Activated T-helper 2 cell treated with anti-CD3 and anti-CD28 coated beads, Interferon-gamma antibody, Interleukin-2, Interleukin-4, amounts not matched to agents 10 μg/mL and 5 μg/mL and 100 μg/mL, durations not matched to agents 14 hours and 24 hours and 36 hours (primary cell): ENCODE data around the gene SMAGP. TPM values are rescaled to one million over a fixed set of nuclear protein-coding genes. Genes with fewer than 3 reads are reported as not detected.
"Not testable (repeated sequence)": the region's sequence is repeated elsewhere in the genome, so short reads cannot be mapped to it uniquely, and the experiment has no call there.

ENCODE experiments used
- DNase-seq: peaks from one replicate; pipeline ENCODE4 v3.0.0; 2021; ENCODE audit warnings: low spot score
- H3K27ac Mint-ChIP-seq: one replicate; pipeline ENCODE4 v1.8.0; 2021; ENCODE audit warnings: mixed read lengths
- H3K27me3 Mint-ChIP-seq: one replicate; pipeline ENCODE4 v1.8.0; 2021; ENCODE audit warnings: low read depth, mixed read lengths
- H3K36me3 Mint-ChIP-seq: one replicate; pipeline ENCODE4 v1.8.0; 2021; ENCODE audit warnings: low read depth, mixed read lengths
- H3K4me1 Mint-ChIP-seq: one replicate; pipeline ENCODE4 v1.8.0; 2021; ENCODE audit warnings: low read depth, mixed read lengths
- H3K4me3 Mint-ChIP-seq: one replicate; pipeline ENCODE4 v1.8.0; 2021; ENCODE audit warnings: low read depth, mild to moderate bottlenecking, moderate library complexity, mixed read lengths
- H3K9me3 Mint-ChIP-seq: one replicate; pipeline ENCODE4 v1.8.0; 2021; ENCODE audit warnings: mixed read lengths
- intact Hi-C: fragments of 100-400 bp; cut with micrococcal nuclease; formaldehyde crosslinking; loops from one replicate; pipeline ENCODE4 v1.15.1; 2023
- total RNA-seq: library from RNA; stranded (reverse); gene quantifications from 2 replicates; pipeline ENCODE4 v1.2.3, GENCODE V29; 2022

Gene SMAGP
- total RNA-seq, 1 donor from 2014 or later: not detected

DNA sequence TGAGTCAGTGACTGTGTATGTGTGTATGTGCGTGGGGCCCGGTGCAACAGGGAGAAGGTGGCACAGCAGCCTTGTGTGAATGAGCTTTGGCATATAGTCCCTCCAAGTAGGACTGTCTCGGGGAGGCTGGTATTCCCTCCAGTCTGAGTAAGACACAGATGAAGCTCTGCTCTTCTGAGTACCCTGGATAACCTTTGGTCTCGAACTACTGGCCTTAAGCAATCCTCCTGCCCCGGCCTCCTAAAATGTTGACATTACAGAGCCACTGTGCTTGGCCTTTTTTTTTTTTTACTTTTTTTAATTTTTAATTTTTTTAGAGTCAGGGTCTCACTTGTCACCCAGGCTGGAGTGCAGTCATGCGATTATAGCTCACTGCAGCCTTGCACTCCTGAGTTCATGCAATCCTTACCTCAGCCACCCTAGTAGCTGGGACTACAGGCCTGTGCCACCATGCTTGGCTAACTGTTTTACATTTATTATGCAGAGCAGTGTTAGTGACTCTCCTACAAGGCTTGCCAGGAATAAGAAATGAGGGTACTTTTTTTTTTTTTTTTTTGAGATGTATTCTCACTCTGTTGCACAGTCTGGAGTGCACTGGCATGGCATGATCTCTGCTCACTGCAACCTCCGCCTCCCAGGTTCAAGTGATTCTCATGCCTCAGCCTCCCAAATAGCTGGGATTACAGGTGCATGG is 41.0 kb downstream of the SMAGP start:
- no peaks in the 10 kb centered on the region for H3K9me3 Mint-ChIP-seq
- intact Hi-C loops: no loop called here
- no peaks in the 10 kb centered on the region for H3K4me1 Mint-ChIP-seq
- no peak for DNase-seq
- H3K27ac Mint-ChIP-seq: no peak overlapping the region
- no peaks in the 10 kb centered on the region for H3K36me3 Mint-ChIP-seq
- peaks cover 3% of the 10 kb centered on the region for H3K27me3 Mint-ChIP-seq
- H3K4me3 Mint-ChIP-seq: no peak overlapping the region

DNA sequence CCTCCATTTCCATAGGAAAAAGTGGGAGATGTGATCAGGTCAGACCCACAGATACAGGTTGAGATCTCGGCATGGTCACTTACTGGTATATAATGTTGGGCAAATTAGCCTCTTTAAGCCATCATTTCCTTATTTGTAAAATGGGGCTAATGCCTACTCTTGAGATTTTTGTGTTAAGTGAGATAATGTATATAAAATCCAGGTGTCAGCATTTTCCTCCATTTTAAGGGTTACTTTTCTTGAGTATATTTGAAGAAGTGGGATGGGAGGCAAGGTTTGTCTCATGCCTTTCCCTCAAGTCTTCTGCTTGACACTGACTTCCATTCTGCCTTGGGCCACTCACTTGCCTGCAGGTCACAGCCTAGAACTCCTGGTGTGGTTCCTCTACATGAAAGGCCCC is 42.3 kb downstream of the SMAGP start:
- H3K36me3 Mint-ChIP-seq: no peaks in the 10 kb centered on the region
- H3K4me1 Mint-ChIP-seq: no peaks in the 10 kb centered on the region
- peaks cover 3% of the 10 kb centered on the region for H3K27me3 Mint-ChIP-seq
- H3K4me3 Mint-ChIP-seq: no peak overlapping the region
- no peaks in the 10 kb centered on the region for H3K9me3 Mint-ChIP-seq
- intact Hi-C loops: no loop called here
- no peak overlapping the region for H3K27ac Mint-ChIP-seq
- DNase-seq: no peak

DNA sequence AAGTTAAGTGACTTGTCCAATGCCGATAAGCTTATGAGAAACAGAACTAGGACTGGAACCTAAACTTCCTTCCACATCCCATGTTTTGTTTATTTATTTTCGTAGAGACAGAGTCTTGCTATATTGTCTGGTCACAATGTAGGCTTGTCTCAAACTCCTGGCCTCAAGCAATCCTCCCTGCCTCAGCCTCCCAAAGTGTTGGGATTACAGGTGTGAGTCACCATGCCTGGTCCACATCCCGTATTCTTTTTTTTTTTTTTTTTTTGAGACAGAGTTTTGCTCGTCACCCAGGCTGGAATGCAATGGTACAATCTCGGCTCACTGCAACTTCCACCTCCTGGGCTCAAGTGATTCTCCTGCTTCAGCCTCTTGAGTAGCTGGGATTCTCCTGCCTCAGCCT is 43.1 kb downstream of the SMAGP start:
- not testable (repeated sequence) for H3K27me3 Mint-ChIP-seq

DNA sequence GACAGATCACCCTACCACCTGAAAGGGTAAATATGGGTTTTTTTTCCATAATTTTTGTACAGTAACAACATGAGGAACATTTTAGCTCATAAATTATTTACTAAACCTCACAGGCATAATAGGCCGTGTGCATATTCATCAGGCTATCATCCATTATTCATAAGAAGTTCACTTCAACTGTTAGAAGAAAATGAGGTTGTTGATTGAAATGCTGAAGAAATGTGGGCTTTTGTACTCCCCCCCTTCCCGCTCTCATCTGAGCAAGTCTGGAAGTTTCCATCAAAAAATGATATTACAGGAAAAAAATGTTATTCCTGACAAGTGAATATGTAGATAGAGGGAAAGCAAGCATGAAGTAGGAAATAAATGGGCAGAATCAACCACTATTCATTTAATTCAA is 44.4 kb downstream of the SMAGP start:
- Mint-ChIP-seq H3K27ac (no peak overlapping the region), H3K9me3 (no peaks in the 10 kb centered on the region), H3K36me3 (no peaks in the 10 kb centered on the region), H3K4me3 (no peak overlapping the region), H3K4me1 (no peaks in the 10 kb centered on the region), H3K27me3 (no peaks in the 10 kb centered on the region)
- intact Hi-C loops: no loop called here
- DNase-seq: no peak

More for the DNA sequence above, 43.1 kb downstream of the SMAGP start:
- H3K4me3 Mint-ChIP-seq, H3K9me3 Mint-ChIP-seq, DNase-seq, H3K27ac Mint-ChIP-seq, H3K4me1 Mint-ChIP-seq, H3K36me3 Mint-ChIP-seq, intact Hi-C loops: not testable (repeated sequence)

DNA sequence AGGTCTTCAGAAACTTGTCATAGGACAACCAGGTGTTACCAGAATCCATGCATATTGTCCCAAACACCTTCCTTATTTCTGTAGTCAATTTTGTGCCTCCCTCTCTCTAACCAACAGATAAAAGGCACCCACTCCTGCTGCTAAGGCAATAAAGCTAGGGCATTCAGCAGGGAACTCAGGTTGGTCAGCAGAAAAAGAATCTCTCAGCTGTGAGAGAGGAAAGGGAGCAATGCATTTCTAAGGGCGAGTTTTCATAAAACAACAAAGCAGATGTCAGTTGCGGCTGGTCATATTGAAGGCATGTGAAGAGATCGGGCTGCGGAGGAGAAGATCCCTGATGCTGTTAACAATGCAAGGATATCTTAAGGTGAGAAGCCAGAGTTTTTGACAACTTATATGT is 45.0 kb downstream of the SMAGP start:
- intact Hi-C loops: no loop called here
- no peaks in the 10 kb centered on the region for H3K9me3 Mint-ChIP-seq
- no peaks in the 10 kb centered on the region for H3K27me3 Mint-ChIP-seq
- no peak for DNase-seq
- no peaks in the 10 kb centered on the region for H3K36me3 Mint-ChIP-seq
- H3K4me1 Mint-ChIP-seq: no peaks in the 10 kb centered on the region
- H3K27ac Mint-ChIP-seq: no peak overlapping the region
- H3K4me3 Mint-ChIP-seq: no peak overlapping the region

DNA sequence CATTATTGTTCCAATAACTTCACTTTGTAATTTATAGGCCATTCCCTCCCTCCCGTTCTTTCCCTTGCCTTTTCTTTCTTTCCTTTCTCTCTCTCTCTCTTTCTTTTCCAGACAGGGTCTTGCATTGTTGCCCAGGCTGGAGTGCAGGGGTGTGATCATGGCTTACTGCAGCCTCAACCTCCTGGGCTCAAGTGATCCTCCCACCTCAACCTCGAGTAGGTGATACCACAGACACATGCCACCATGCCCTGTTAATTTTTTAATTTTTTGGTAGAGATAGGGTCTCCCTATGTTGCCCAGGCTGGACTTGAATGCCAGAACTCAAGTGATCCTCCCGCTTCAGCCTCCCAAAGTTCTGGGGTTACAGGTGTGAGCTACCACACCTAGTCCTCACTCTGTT is 45.6 kb downstream of the SMAGP start:
- Mint-ChIP-seq H3K36me3 (no peaks in the 10 kb centered on the region), H3K27ac (no peak overlapping the region), H3K4me3 (no peak overlapping the region), H3K9me3 (no peaks in the 10 kb centered on the region), H3K4me1 (no peaks in the 10 kb centered on the region), H3K27me3 (no peaks in the 10 kb centered on the region)
- intact Hi-C loops: no loop called here
- no peak for DNase-seq

DNA sequence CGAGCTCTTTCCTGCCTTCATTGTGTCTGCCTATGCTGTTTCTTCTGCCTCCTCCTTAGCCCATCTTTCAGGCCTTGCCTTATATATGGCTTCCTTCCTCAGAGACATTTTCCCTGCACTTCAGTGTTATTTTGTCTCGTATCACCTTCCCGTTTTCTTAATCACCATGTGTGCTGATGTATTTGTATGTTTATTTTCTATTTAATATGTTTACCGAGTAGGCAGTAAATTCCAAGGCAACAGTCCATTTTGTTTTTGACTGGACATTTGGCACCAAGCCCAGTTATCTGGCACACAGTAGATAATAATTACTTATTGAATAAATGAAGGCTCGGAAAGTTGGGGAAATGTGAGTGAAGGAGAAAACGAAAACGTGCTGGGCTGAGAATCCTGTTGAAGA is 47.8 kb downstream of the SMAGP start:
- no peak for DNase-seq
- intact Hi-C loops: no loop called here
- Mint-ChIP-seq H3K9me3 (no peaks in the 10 kb centered on the region), H3K4me3 (no peak overlapping the region), H3K27ac (no peak overlapping the region), H3K36me3 (no peaks in the 10 kb centered on the region), H3K4me1 (peaks cover 10% of the 10 kb centered on the region), H3K27me3 (no peaks in the 10 kb centered on the region)

DNA sequence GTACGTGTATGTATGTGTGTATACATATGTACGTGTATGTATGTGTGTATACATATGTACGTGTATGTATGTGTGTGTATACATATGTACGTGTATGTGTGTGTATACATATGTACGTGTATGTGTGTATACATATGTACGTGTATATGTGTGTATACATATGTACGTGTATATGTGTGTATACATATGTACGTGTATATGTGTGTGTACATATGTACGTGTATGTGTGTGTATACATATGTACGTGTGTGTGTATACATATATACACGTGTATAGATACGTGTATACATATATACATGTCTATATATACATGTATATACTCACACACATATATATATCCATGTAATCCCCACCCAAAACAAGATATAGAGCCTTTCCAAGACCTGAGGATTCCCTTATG is 50.4 kb downstream of the SMAGP start:
- not testable (repeated sequence) for H3K27me3 Mint-ChIP-seq, H3K9me3 Mint-ChIP-seq, DNase-seq, H3K4me3 Mint-ChIP-seq, H3K27ac Mint-ChIP-seq, H3K36me3 Mint-ChIP-seq
- intact Hi-C loops: loop anchor here (2.0 kb wide), 1 partner anchor 47 kb away; the partner anchor contains the start of gene TFCP2
- peaks cover 13% of the 10 kb centered on the region for H3K4me1 Mint-ChIP-seq

DNA sequence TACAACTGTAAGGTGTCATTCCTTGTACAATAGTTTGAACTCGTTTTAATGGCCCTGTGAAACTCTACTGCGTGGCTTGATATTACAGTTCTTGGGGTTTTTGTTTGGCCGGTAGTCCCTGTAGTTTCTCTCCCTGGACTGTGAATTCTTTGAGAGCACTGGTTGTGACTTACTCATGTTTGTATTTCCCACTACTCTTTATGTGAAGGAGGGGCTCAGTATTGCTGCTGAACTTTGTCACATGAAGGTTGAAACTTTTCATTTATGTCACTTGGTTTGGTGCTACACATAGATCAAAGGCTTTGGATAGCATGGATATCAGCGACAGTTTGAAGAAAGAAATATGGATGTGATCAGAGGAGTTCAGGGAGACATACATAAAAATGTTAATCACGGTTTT is 50.9 kb downstream of the SMAGP start:
- Mint-ChIP-seq H3K4me3 (peak overlapping the region; percentile 52), H3K36me3 (peaks cover under 1% of the 10 kb centered on the region), H3K27me3 (no peaks in the 10 kb centered on the region), H3K4me1 (peaks cover 13% of the 10 kb centered on the region), H3K27ac (peak overlapping the region; percentile 36), H3K9me3 (no peaks in the 10 kb centered on the region)
- DNase-seq: no peak
- intact Hi-C loops: loop anchor here (2.0 kb wide), 1 partner anchor 47 kb away; the partner anchor contains the start of gene TFCP2

DNA sequence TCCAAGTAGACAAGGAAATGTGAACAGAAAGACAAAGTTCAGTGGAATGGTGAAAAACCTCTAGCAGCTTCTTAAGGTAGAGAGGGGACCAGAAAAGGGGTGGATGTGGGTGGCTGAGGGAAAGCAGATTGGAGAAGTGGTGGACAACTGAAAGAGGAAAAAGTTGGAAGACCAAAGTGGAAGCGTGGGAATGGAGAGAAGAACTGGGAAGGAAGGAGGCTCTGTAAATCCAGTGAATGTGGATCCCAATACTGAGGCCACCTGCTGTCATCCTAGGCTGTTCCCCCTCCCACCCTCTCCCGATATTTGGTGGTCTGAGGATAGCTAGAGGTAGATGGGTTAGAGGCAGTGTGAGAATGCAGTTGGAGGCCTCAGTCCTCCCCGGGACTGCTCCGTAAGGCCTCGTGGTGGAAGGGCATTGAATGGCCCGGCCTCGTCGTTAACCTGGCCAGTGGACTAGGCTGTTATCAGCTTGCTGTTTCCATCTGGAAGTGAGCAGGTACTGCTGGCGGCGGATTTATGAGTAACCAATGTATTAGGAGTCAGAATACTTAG is 51.5 kb downstream of the SMAGP start:
- H3K36me3 Mint-ChIP-seq: peaks cover 3% of the 10 kb centered on the region
- H3K9me3 Mint-ChIP-seq: no peaks in the 10 kb centered on the region
- peaks cover 13% of the 10 kb centered on the region for H3K4me1 Mint-ChIP-seq
- no peak for DNase-seq
- intact Hi-C loops: loop anchor here (1.0 to 2.0 kb wide), 2 partner anchors 20 to 46 kb away; partner anchors contain the start of genes DAZAP2 and TFCP2
- H3K27ac Mint-ChIP-seq: peak overlapping the region; percentile 70
- peak overlapping the region; percentile 70 for H3K4me3 Mint-ChIP-seq
- H3K27me3 Mint-ChIP-seq: no peaks in the 10 kb centered on the region

DNA sequence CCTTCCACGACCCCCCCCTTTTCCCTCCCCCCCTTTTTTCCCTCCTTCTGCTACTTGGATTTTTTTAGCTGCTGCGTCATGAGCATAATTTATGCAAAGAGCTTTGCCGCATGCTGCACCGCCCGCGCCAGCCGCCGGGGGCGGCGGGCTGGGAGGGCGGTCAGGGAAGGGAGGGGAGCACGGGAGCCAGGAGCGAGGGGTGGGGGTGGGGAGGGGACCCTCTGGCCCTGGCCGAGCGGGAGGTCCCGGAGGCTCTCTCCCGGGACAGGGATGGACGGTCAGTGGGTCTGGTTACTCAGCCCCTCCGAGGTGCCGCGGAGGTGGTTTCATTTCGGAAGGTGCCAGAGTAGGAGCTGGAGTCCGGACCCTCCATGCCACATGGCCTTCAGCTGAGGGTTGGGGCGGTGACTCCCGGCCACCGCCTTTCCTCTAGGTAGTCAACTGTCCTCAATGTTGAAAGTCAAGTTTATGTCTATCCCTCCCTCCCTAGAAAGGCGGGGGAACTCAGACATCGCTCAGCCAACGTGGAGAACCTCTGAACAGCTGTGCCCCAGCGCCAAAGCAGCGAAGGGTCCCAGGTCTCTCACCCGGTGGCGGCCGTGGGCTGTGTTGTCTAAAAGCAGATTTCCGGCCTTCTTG is 52.1 kb downstream of the SMAGP start, which contains the start of gene POU6F1:
Gene POU6F1, minus strand, starts transcription at position 95 of the 639 bp plus-strand sequence. CDS start 11,226 bp downstream, outside the sequence.
- Mint-ChIP-seq H3K36me3 (peaks cover 3% of the 10 kb centered on the region), H3K4me3 (peak within 1 kb of the TSS; percentile 71), H3K9me3 (no peaks in the 10 kb centered on the region), H3K4me1 (peaks cover 13% of the 10 kb centered on the region), H3K27ac (peak within 1 kb of the TSS; percentile 71), H3K27me3 (no peaks in the 10 kb centered on the region)
- peak; percentile 57 for DNase-seq
- intact Hi-C loops: loop anchor here (1.0 to 2.0 kb wide), 2 partner anchors 20 to 45 kb away; partner anchors contain the start of genes DAZAP2 and TFCP2

DNA sequence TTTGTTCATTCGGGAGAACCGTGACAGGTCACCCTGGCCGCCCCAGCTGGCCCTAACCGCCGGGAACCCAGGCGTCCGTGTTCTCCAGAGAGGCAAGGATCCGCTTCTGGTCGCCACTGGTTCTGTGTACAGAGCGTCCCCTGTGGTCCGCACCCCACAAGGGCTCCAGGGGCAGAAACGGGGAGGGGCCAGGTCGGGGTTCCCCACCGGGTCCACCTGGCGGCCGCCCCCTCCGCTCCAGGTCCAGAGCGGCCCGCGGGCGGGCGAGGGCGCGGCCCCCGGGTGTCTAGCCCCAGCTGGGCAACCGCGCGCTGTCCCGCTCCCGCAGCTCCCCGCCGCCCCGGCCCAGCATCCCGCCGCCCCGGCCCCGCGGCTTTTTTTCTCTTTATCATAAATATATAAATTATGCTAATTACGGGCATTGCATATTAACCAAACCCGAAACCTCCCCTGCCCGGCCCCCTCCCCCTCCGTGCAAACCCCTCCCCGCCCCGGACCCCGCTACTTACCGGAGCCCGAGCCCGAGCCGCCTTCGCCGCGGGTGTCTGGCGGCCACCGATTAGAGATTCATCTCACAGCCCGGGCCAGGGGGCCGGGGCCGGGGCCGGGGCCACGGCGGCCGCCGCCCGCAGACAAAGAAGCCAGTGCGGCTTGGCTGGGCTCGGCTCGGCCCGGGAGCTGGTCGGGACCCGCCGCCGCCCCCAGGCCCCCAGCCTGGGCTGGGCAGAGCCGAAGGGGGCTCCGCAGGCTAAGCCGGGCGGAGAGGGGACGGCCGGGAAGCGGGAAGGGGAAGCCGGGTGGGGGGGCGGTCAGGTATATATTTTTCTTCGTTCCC is 52.9 kb downstream of the SMAGP start:
- peaks cover 13% of the 10 kb centered on the region for H3K4me1 Mint-ChIP-seq
- peak overlapping the region; percentile 71 for H3K4me3 Mint-ChIP-seq
- peaks cover 3% of the 10 kb centered on the region for H3K36me3 Mint-ChIP-seq
- intact Hi-C loops: no loop called here
- no peaks in the 10 kb centered on the region for H3K9me3 Mint-ChIP-seq
- no peak overlapping the region for H3K27ac Mint-ChIP-seq
- DNase-seq: peak; percentile 19
- no peaks in the 10 kb centered on the region for H3K27me3 Mint-ChIP-seq
